ENCODE data around the gene DMRTC2. TPM values are rescaled to one million over a fixed set of nuclear protein-coding genes. Genes with fewer than 3 reads are reported as not detected.

Gene DMRTC2
- total RNA-seq, 1 experiment from 2014 or later, result not detected

DNA sequence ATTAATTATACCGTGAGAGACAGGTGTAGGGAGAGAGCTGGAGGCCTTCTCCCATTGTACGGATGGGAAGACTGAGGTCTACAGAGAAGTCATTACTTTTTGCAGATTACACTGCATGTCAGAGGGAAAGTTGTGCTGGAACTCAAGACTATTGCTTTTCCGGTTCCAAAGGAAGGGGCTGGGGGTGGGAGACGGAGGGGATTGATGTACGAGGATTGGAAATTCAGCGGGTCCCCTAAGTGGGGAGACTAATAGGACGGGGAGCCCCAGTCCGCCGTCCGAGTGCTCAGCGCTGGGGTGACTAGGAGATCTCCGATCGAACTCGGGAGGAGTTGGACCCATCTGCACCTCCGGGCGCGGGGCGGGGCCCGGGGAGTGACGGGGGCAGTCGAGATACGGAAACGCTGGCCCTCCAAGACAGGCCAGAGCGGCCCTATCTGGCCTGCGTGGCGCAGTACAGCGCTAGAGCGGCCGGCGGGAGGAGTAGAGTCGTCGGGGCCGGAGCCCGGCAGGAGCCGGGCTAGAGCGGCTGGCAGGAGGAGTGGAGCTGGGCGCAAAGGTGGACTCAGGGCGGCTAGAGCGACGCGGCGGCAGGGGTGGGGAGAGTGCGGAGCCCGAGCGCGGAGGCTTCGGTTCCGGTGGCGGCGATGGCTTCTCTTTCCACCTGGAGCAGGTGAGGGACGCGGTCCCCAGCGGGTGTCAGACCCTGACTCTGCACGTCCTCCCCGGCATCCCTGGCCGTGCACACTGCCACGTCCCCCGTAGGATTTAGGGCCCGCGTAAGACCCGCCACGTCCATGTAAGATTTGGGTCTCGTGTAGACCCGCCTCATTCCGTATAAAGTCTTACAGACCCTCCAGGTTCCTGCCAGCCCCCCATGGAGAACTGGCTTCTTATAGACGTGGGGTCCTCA, 39.2 kb downstream of the DMRTC2 start:
- Histone ChIP-seq H4K20me1 (ENCODE audit: low read length) (no peaks in the 10 kb centered on the region), H2AFZ (ENCODE audit: low read length) (peak overlapping the region; percentile 86), H3K9ac (ENCODE audit: low read length) (peak overlapping the region; percentile 93), H3K9me3 (ENCODE audit: low read length) (no peaks in the 10 kb centered on the region), H3F3A (ENCODE audit: low read length, unreplicated experiment) (no peaks in the 10 kb centered on the region), H3K4me1 (ENCODE audit: insufficient read depth, low read length) (peaks cover 32% of the 10 kb centered on the region), H3K9me2 (replicated peaks; ENCODE audit: low read length) (no peaks in the 10 kb centered on the region), H3K79me2 (ENCODE audit: low read length) (peaks cover 45% of the 10 kb centered on the region), H3K27ac (ENCODE audit: low read length) (peak overlapping the region; percentile 25), H3K36me3 (ENCODE audit: low read depth, low read length) (peaks cover under 1% of the 10 kb centered on the region; the same call in 1 of the 2 replicates), H3K27me3 (ENCODE audit: low read length) (no peaks in the 10 kb centered on the region), H3K4me2 (ENCODE audit: low read length) (peak overlapping the region; percentile 98), H3K4me3 (ENCODE audit: low read length) (peak overlapping the region; percentile 98)
- CTCF ChIA-PET, result no interaction called here
- DNase-seq (peak; percentile 95), ATAC-seq (peak; percentile 74)
- POLR2A ChIA-PET (ENCODE audit: unreplicated experiment), result interaction anchor here (0.6 kb wide), 2 partner anchors 24 to 66 kb away, joined by 4 to 14 read pairs; partner anchors contain the start of gene RPS19
- TF ChIP-seq EZH2 (IDR thresholded peaks at IDR 0.05; ENCODE audit: low read length, unreplicated experiment) (no peak), EZH2phosphoT487 (IDR thresholded peaks at IDR 0.05; ENCODE audit: borderline replicate concordance, low read length) (no peak)
- TF ChIP-seq, protein P1, sequence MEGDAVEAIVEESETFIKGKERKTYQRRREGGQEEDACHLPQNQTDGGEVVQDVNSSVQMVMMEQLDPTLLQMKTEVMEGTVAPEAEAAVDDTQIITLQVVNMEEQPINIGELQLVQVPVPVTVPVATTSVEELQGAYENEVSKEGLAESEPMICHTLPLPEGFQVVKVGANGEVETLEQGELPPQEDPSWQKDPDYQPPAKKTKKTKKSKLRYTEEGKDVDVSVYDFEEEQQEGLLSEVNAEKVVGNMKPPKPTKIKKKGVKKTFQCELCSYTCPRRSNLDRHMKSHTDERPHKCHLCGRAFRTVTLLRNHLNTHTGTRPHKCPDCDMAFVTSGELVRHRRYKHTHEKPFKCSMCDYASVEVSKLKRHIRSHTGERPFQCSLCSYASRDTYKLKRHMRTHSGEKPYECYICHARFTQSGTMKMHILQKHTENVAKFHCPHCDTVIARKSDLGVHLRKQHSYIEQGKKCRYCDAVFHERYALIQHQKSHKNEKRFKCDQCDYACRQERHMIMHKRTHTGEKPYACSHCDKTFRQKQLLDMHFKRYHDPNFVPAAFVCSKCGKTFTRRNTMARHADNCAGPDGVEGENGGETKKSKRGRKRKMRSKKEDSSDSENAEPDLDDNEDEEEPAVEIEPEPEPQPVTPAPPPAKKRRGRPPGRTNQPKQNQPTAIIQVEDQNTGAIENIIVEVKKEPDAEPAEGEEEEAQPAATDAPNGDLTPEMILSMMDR (conservative IDR thresholded peaks at IDR 0.05; ENCODE audit: low read depth, low read length), result no peak
- intact Hi-C loops (cut with micrococcal nuclease), result no loop called here
- BruUV-seq (replicated peaks), result TSS peak; percentile 89

DNA sequence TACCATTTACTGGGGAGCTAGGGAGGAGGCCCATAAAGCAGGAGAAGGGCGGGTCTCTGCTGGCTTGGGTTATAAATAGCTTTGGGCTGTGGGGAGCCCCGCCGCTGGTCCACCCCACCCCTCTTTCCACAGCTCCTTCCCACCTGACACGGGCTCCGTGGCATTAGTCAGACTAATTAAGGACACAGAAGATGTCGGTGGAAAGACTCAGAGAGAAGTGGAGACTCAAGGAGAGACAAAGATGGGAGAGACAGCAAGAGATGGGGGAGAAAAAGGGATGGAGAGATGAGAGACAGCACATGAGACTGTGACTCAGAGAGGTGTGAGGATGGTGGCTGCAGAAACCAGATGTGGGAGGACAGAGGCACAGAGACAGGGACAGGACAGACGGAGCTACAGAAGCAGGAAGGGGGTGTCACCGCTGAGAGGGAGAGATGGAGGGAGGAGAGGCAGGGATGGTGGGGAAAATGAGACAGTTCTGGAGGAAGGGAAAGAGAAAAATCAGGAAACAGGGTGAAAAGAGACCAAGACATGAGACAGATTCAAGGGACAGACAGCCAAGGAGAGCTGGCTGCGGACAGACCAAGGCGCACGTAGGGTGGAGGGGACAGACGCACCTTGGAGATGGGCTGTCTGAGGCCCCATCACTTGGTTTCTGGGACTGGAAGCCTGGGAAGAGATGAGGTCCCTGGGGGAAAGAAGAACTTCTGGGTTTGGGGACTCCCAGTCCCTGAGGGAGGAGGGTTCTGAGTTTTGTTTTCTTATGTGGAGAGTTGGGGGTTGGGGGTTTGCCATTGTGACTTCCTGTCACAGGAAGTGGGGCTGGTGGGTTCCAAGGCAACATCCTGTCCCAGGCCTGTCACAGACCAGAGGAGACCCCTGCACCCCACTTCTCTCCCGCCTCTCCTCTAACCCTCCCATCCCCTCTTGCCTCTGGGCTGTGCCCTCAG, 42.2 kb downstream of the DMRTC2 start:
- H2AFZ ChIP-seq (ENCODE audit: low read length), result no peak overlapping the region
- ChIA-PET POLR2A (ENCODE audit: unreplicated experiment) (interaction anchor here (0.5 kb wide), 1 partner anchor 12 kb away, joined by 8 read pairs; no protein-coding TSS in a partner anchor), CTCF (interaction anchor here (0.9 to 1.6 kb wide), 2 partner anchors 43 to 50 kb away, joined by 3 to 4 read pairs; no protein-coding TSS in a partner anchor)
- no TSS peak for BruUV-seq (replicated peaks)
- H4K20me1 ChIP-seq (ENCODE audit: low read length), result no peaks in the 10 kb centered on the region
- H3K27me3 ChIP-seq (ENCODE audit: low read length), result no peaks in the 10 kb centered on the region
- peak overlapping the region; percentile 73 for H3K9ac ChIP-seq (ENCODE audit: low read length)
- peaks cover 6% of the 10 kb centered on the region for H3K36me3 ChIP-seq (ENCODE audit: low read depth, low read length)
- no peaks in the 10 kb centered on the region for H3F3A ChIP-seq (ENCODE audit: low read length, unreplicated experiment)
- no peak; the same call in 1 of the 2 replicates for ATAC-seq
- peaks cover 32% of the 10 kb centered on the region for H3K4me1 ChIP-seq (ENCODE audit: insufficient read depth, low read length)
- DNase-seq, result no peak
- H3K9me2 ChIP-seq (replicated peaks; ENCODE audit: low read length), result no peaks in the 10 kb centered on the region
- peak overlapping the region; percentile 82 for H3K4me2 ChIP-seq (ENCODE audit: low read length)
- H3K79me2 ChIP-seq (ENCODE audit: low read length), result peaks cover 45% of the 10 kb centered on the region
- H3K9me3 ChIP-seq (ENCODE audit: low read length), result no peaks in the 10 kb centered on the region
- peak overlapping the region; percentile 41 for H3K4me3 ChIP-seq (ENCODE audit: low read length)
- H3K27ac ChIP-seq (ENCODE audit: low read length), result peak overlapping the region; percentile 87
- TF ChIP-seq EZH2 (IDR thresholded peaks at IDR 0.05; ENCODE audit: low read length, unreplicated experiment) (no peak), EZH2phosphoT487 (IDR thresholded peaks at IDR 0.05; ENCODE audit: borderline replicate concordance, low read length) (no peak)
- TF ChIP-seq, protein P1 (conservative IDR thresholded peaks at IDR 0.05; ENCODE audit: low read depth, low read length), result no peak
- intact Hi-C loops (cut with micrococcal nuclease), result loop anchor here (5.0 kb wide), 2 partner anchors 50 to 70 kb away; partner anchors contain the start of gene RABAC1
